Measurements from ENCODE around the gene RBCK1.

Gene RBCK1

GRCh38 chr20:420166-420620, 12.1 kb downstream of the RBCK1 start:
- no peak for DNase-seq

GRCh38 chr20:420721-421574, 12.8 kb downstream of the RBCK1 start:
- no peak for DNase-seq

GRCh38 chr20:421685-422250, 13.7 kb downstream of the RBCK1 start:
- DNase-seq, result no peak

- no peak for DNase-seq
Measured at GRCh38 chr20:426566-426965, 18.5 kb downstream of the RBCK1 start.

- DNase-seq, result no peak
Measured at GRCh38 chr20:427401-427800, 19.3 kb downstream of the RBCK1 start.

- DNase-seq, result no peak
Measured at GRCh38 chr20:427849-428657, 20.0 kb downstream of the RBCK1 start.

GRCh38 chr20:428658-429200, 20.6 kb downstream of the RBCK1 start:
- DNase-seq, result no peak

- no peak for DNase-seq
Measured at GRCh38 chr20:430091-430999, 22.2 kb downstream of the RBCK1 start.

GRCh38 chr20:431012-431904, 23.2 kb downstream of the RBCK1 start:
- peak; percentile 67 for DNase-seq

- DNase-seq, result no peak
Measured at GRCh38 chr20:432208-432607, 24.1 kb downstream of the RBCK1 start.

- DNase-seq, result no peak
Measured at GRCh38 chr20:432677-433299, 24.7 kb downstream of the RBCK1 start.

GRCh38 chr20:433300-433975, 25.3 kb downstream of the RBCK1 start:
- DNase-seq, result no peak

GRCh38 chr20:434221-434620, 26.1 kb downstream of the RBCK1 start:
- no peak for DNase-seq

- no peak for DNase-seq
Measured at GRCh38 chr20:434661-435419, 26.7 kb downstream of the RBCK1 start.

GRCh38 chr20:435558-435957, 27.5 kb downstream of the RBCK1 start:
- no peak for DNase-seq

GRCh38 chr20:436476-436875, 28.4 kb downstream of the RBCK1 start:
- no peak for DNase-seq

- DNase-seq, result no peak
Measured at GRCh38 chr20:437787-438486, 29.8 kb downstream of the RBCK1 start.
